Endothelial cell (in vitro differentiated cells): ENCODE data around the gene BCOR. TPM values are rescaled to one million over a fixed set of nuclear protein-coding genes. Genes with fewer than 3 reads are reported as not detected.
A peak's percentile ranks its signal among the peaks of the same experiment; 100 is the strongest.

Experiments used
- DNase-seq: peaks from one replicate; pipeline ENCODE4 v3.0.0; 2021; ENCODE audit warnings: low spot score
- H3K27ac Mint-ChIP-seq: one replicate; pipeline ENCODE4 v1.8.0; 2021; ENCODE audit warnings: mixed read lengths, inconsistent platforms; ENCODE audit not compliant: unreplicated experiment
- H3K27me3 Mint-ChIP-seq: one replicate; pipeline ENCODE4 v1.8.0; 2021; ENCODE audit warnings: mild to moderate bottlenecking, moderate library complexity, mixed read lengths, inconsistent platforms; ENCODE audit not compliant: unreplicated experiment
- H3K36me3 Mint-ChIP-seq: one replicate; pipeline ENCODE4 v1.8.0; 2021; ENCODE audit warnings: mild to moderate bottlenecking, low read depth, mixed read lengths, inconsistent platforms; ENCODE audit not compliant: unreplicated experiment
- H3K4me1 Mint-ChIP-seq: one replicate; pipeline ENCODE4 v1.8.0; 2021; ENCODE audit warnings: mild to moderate bottlenecking, mixed read lengths, inconsistent platforms; ENCODE audit not compliant: unreplicated experiment
- H3K4me3 Mint-ChIP-seq: one replicate; pipeline ENCODE4 v1.8.0; 2021; ENCODE audit warnings: mild to moderate bottlenecking, mixed read lengths, inconsistent platforms; ENCODE audit not compliant: unreplicated experiment
- H3K9me3 Mint-ChIP-seq: one replicate; pipeline ENCODE4 v1.8.0; 2021; ENCODE audit warnings: mixed read lengths, inconsistent platforms; ENCODE audit not compliant: unreplicated experiment
- CTCF ChIP-seq: fragments of 200-600 bp; sonication (generic); IDR thresholded peaks from one replicate; pipeline ENCODE4 v1.5.0; 2021; ENCODE audit warnings: antibody characterized with exemption; ENCODE audit not compliant: unreplicated experiment
- total RNA-seq: library from RNA; stranded (reverse); fragmentation: NEBNext Ultra II Directional; extraction: Animal tissue kit (Norgen Biotek cat#: 25700); gene quantifications from one replicate; pipeline ENCODE4 v1.2.1, GENCODE V29; 2021; ENCODE audit not compliant: unreplicated experiment

BCOR gene
- total RNA-seq, 1 donor from 2014 or later = 34.5 TPM

- no peak for DNase-seq
- H3K27ac Mint-ChIP-seq = no peak overlapping the region
- H3K4me1 Mint-ChIP-seq = peaks cover 11% of the 10 kb centered on the region
- no peaks in the 10 kb centered on the region for H3K9me3 Mint-ChIP-seq
- H3K4me3 Mint-ChIP-seq = no peak overlapping the region
- H3K27me3 Mint-ChIP-seq = peaks cover 11% of the 10 kb centered on the region
- TF ChIP-seq CTCF = no peak
- no peaks in the 10 kb centered on the region for H3K36me3 Mint-ChIP-seq
These were observed 10.6 kb upstream of the BCOR start for GRCh38 chrX:40108162-40108958.

- Mint-ChIP-seq H3K9me3 (no peaks in the 10 kb centered on the region), H3K36me3 (no peaks in the 10 kb centered on the region), H3K4me1 (peaks cover 11% of the 10 kb centered on the region), H3K27me3 (peaks cover 9% of the 10 kb centered on the region), H3K27ac (no peak overlapping the region), H3K4me3 (peak overlapping the region; percentile 21)
- TF ChIP-seq CTCF = no peak
- DNase-seq = no peak
These were observed 9.8 kb upstream of the BCOR start for GRCh38 chrX:40107291-40108161.

- H3K4me1 Mint-ChIP-seq = peaks cover 11% of the 10 kb centered on the region
- no peak for DNase-seq
- H3K36me3 Mint-ChIP-seq = no peaks in the 10 kb centered on the region
- peak overlapping the region; percentile 86 for H3K4me3 Mint-ChIP-seq
- peaks cover 9% of the 10 kb centered on the region for H3K27me3 Mint-ChIP-seq
- H3K27ac Mint-ChIP-seq = no peak overlapping the region
- TF ChIP-seq CTCF = no peak
- no peaks in the 10 kb centered on the region for H3K9me3 Mint-ChIP-seq
These were observed 9.0 kb upstream of the BCOR start for GRCh38 chrX:40106676-40107290.

GRCh38 chrX:40105835-40106675 is 8.3 kb upstream of the BCOR start:
- H3K27me3 Mint-ChIP-seq = peaks cover 8% of the 10 kb centered on the region
- no peaks in the 10 kb centered on the region for H3K36me3 Mint-ChIP-seq
- TF ChIP-seq CTCF = no peak
- H3K4me1 Mint-ChIP-seq = peaks cover 7% of the 10 kb centered on the region
- H3K27ac Mint-ChIP-seq = no peak overlapping the region
- no peaks in the 10 kb centered on the region for H3K9me3 Mint-ChIP-seq
- DNase-seq = peak; percentile 50
- H3K4me3 Mint-ChIP-seq = peak overlapping the region; percentile 79
